ENCODE results near the gene ADGRV1.

ADGRV1 gene

GRCh38 chr5:91139572-91140200 is 581.1 kb downstream of the ADGRV1 start:
- no peak for DNase-seq (ENCODE audit: low read depth)

- DNase-seq (ENCODE audit: low read depth), result no peak
Observed at GRCh38 chr5:91140657-91141056, 582.1 kb downstream of the ADGRV1 start.

- no peak for DNase-seq (ENCODE audit: low read depth)
Observed at GRCh38 chr5:91141642-91142041, 583.0 kb downstream of the ADGRV1 start.

GRCh38 chr5:91142386-91142785 is 583.8 kb downstream of the ADGRV1 start:
- no peak for DNase-seq (ENCODE audit: low read depth)

GRCh38 chr5:91142819-91143218 is 584.2 kb downstream of the ADGRV1 start:
- DNase-seq (ENCODE audit: low read depth), result no peak

GRCh38 chr5:91143840-91144239 is 585.2 kb downstream of the ADGRV1 start:
- DNase-seq (ENCODE audit: low read depth), result no peak

- no peak for DNase-seq (ENCODE audit: low read depth)
Observed at GRCh38 chr5:91144491-91145332, 586.1 kb downstream of the ADGRV1 start.

GRCh38 chr5:91145333-91145620 is 586.7 kb downstream of the ADGRV1 start:
- no peak for DNase-seq (ENCODE audit: low read depth)

- no peak for DNase-seq (ENCODE audit: low read depth)
Observed at GRCh38 chr5:91146230-91146629, 587.6 kb downstream of the ADGRV1 start.

GRCh38 chr5:91146905-91147600 is 588.5 kb downstream of the ADGRV1 start:
- DNase-seq (ENCODE audit: low read depth), result peak; percentile 58

- no peak for DNase-seq (ENCODE audit: low read depth)
Observed at GRCh38 chr5:91150234-91150633, 591.6 kb downstream of the ADGRV1 start.

GRCh38 chr5:91150636-91151035 is 592.0 kb downstream of the ADGRV1 start:
- DNase-seq (ENCODE audit: low read depth), result no peak

- peak; percentile 92 for DNase-seq (ENCODE audit: low read depth)
Observed at GRCh38 chr5:91151947-91152346, 593.4 kb downstream of the ADGRV1 start.

GRCh38 chr5:91154338-91154737 is 595.7 kb downstream of the ADGRV1 start:
- no peak for DNase-seq (ENCODE audit: low read depth)

- DNase-seq (ENCODE audit: low read depth), result no peak
Observed at GRCh38 chr5:91155274-91155673, 596.7 kb downstream of the ADGRV1 start.

GRCh38 chr5:91156242-91156641 is 597.6 kb downstream of the ADGRV1 start:
- no peak for DNase-seq (ENCODE audit: low read depth)

GRCh38 chr5:91158011-91158410 is 599.4 kb downstream of the ADGRV1 start:
- DNase-seq (ENCODE audit: low read depth), result no peak

- no peak for DNase-seq (ENCODE audit: low read depth)
Observed at GRCh38 chr5:91159647-91160046, 601.0 kb downstream of the ADGRV1 start.

- peak; percentile 9 for DNase-seq (ENCODE audit: low read depth)
Observed at GRCh38 chr5:91160714-91161285, 602.2 kb downstream of the ADGRV1 start.

GRCh38 chr5:91162534-91163381 is 604.2 kb downstream of the ADGRV1 start:
- DNase-seq (ENCODE audit: low read depth), result peak; percentile 90

- DNase-seq (ENCODE audit: low read depth), result no peak
Observed at GRCh38 chr5:91164424-91164823, 605.8 kb downstream of the ADGRV1 start.

Data from EH (cell line).